Hematopoietic multipotent progenitor cell treated with erythropoietin and hydrocortisone succinate and interleukin-3 and kit ligand, for 17 days (in vitro differentiated cells): ENCODE results near the gene SLC16A14.
A peak's percentile ranks its signal among the peaks of the same experiment; 100 is the strongest.

Source experiments
- DNase-seq: peaks from one replicate; pipeline ENCODE4 v3.0.0-alpha.2; 2015; ENCODE audit warnings: low spot score

SLC16A14 gene

GRCh38 chr2:230042195-230042594 is 26.5 kb downstream of the SLC16A14 start:
- DNase-seq, result no peak

GRCh38 chr2:230023313-230023712 is 45.4 kb downstream of the SLC16A14 start:
- DNase-seq, result no peak

GRCh38 chr2:230019742-230020141 is 49.0 kb downstream of the SLC16A14 start:
- DNase-seq, result no peak

GRCh38 chr2:230018153-230018552 is 50.6 kb downstream of the SLC16A14 start:
- no peak for DNase-seq

DNA sequence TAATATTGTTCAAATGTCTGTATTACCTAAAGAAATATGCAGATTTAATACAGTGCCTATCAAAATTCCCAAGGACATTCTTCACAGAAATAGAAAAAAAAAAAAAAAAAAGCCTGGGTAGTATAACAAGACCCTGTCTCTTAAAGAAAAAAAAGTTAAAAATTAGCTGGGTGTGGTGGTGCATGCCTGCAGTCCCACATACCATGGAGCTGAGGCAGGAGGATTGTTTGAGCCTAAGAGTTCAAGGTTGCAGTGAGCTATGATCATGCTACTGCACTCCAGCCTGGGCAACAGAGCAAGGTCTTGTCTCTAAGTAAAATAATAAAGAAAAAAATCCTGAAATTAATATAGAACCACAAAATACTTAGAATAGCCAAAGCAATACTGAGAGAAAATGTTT is 51.9 kb downstream of the SLC16A14 start:
- DNase-seq, result no peak

DNA sequence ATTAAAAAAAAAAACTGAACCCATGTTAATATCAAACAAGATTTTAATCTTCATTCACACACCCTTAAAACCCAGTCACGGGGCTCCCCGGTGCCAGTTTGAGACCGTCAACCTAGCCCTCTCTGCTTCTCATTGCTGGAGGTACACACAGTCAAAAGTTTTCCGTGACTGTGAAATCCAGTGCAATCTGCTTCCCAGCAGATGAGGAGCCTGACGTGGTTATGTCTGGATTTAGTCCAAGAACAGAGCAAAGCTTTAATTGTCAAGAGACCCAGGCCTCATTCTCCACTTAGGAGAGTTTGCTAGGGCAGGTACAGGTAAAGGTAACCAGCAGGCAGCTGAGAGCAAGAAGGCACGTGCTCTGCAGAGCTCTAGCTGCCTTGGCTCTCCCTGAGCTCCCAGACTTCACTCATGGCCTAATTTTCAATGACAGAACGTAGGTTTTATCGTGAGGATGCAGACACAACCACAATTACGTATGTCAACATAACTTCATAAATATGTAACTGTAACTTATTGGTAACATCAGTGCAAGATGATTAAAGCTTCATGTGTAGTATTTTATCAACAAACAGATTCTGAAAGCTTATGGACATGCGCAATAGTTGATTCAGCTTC is 56.3 kb downstream of the SLC16A14 start:
- no peak for DNase-seq

GRCh38 chr2:230011617-230012016 is 57.1 kb downstream of the SLC16A14 start:
- no peak for DNase-seq

GRCh38 chr2:230010501-230010900 is 58.2 kb downstream of the SLC16A14 start:
- DNase-seq, result no peak

DNA sequence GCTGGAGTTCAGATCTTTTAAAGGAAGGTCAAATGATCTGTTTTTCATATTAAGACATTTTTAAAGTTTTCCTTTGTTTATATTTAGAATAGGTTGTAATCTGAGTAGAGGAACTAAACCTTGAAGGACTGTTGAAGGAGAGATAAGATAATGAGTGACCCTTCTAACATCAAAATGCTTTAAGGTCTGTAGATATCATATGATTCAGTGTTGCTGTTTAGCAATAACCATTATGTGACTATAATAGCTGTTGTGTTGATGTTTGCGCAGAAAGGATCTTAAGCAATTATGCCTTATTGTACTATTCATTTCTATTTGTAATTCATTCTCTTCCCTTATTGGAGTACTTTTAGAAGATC is 60.0 kb downstream of the SLC16A14 start:
- DNase-seq, result no peak

GRCh38 chr2:230007931-230008707 is 60.6 kb downstream of the SLC16A14 start:
- DNase-seq, result peak; percentile 69

- no peak for DNase-seq
Measured at GRCh38 chr2:230000118-230000841, 68.4 kb downstream of the SLC16A14 start.

GRCh38 chr2:229997565-229997964 is 71.2 kb downstream of the SLC16A14 start:
- no peak for DNase-seq

GRCh38 chr2:229996320-229996719 is 72.4 kb downstream of the SLC16A14 start:
- no peak for DNase-seq

GRCh38 chr2:229993236-229993635 is 75.5 kb downstream of the SLC16A14 start:
- no peak for DNase-seq
